Activated CD8-positive, alpha-beta memory T cell treated with anti-CD3 and anti-CD28 coated beads, Interleukin-2, amount 10 ng/mL, durations not matched to agents 7 days and 5 days (primary cell): ENCODE data around the gene SLC44A1. TPM values are rescaled to one million over a fixed set of nuclear protein-coding genes. Genes with fewer than 3 reads are reported as not detected.

Source experiments
- ATAC-seq: fragments of 150-1000 bp; cut with Tn5 transposase; one replicate; pipeline ENCODE4 v1.10.0; 2021; ENCODE audit warnings: moderate library complexity
- CTCF ChIA-PET: fragments of 350-600 bp; sonication (Branson Sonifier 250); formaldehyde crosslinking; loops from one replicate; lab custom pipeline; 2021; ENCODE audit warnings: antibody characterized with exemption; lab: Charles Lee
- DNase-seq: peaks from one replicate; pipeline ENCODE4 v3.0.0-alpha.2; 2020
- H3K27ac Mint-ChIP-seq: one replicate; pipeline ENCODE4 v1.8.0; 2021; ENCODE audit warnings: mild to moderate bottlenecking, mixed read lengths
- H3K27me3 Mint-ChIP-seq: one replicate; pipeline ENCODE4 v1.8.0; 2021; ENCODE audit warnings: mixed read lengths
- H3K36me3 Mint-ChIP-seq: one replicate; pipeline ENCODE4 v1.8.0; 2021; ENCODE audit warnings: mild to moderate bottlenecking, mixed read lengths
- H3K4me1 Mint-ChIP-seq: one replicate; pipeline ENCODE4 v1.8.0; 2021; ENCODE audit warnings: mixed read lengths
- H3K4me3 Mint-ChIP-seq: one replicate; pipeline ENCODE4 v1.8.0; 2021; ENCODE audit warnings: mild to moderate bottlenecking, moderate library complexity, mixed read lengths
- H3K9me3 Mint-ChIP-seq: one replicate; pipeline ENCODE4 v1.8.0; 2022; ENCODE audit warnings: low read depth, mixed read lengths
- total RNA-seq, 2 experiments: library from RNA; stranded (reverse); gene quantifications; one replicate each; pipeline ENCODE4 v1.2.3, GENCODE V29; 2021

Gene SLC44A1
- total RNA-seq, 2 experiments from 2014 or later = 4.9 to 10.3 TPM

GRCh38 chr9:105431424-105432246 is 187.2 kb downstream of the SLC44A1 start:
- ATAC-seq (no peak), DNase-seq (no peak)
- H3K27ac Mint-ChIP-seq = no peak overlapping the region
- H3K9me3 Mint-ChIP-seq = no peaks in the 10 kb centered on the region
- CTCF ChIA-PET = interaction anchor here (1.4 kb wide), 1 partner anchor 12 kb away, joined by 3 read pairs; no protein-coding TSS in a partner anchor
- H3K27me3 Mint-ChIP-seq = peaks cover 3% of the 10 kb centered on the region
- no peaks in the 10 kb centered on the region for H3K36me3 Mint-ChIP-seq
- H3K4me1 Mint-ChIP-seq = no peaks in the 10 kb centered on the region
- H3K4me3 Mint-ChIP-seq = no peak overlapping the region

- CTCF ChIA-PET = interaction anchor here (1.4 kb wide), 1 partner anchor 12 kb away, joined by 3 read pairs; no protein-coding TSS in a partner anchor
- ATAC-seq = no peak
Observed at GRCh38 chr9:105432247-105432842, 187.9 kb downstream of the SLC44A1 start.

GRCh38 chr9:105435453-105435852 is 191.0 kb downstream of the SLC44A1 start:
- H3K36me3 Mint-ChIP-seq = no peaks in the 10 kb centered on the region
- no peak overlapping the region for H3K27ac Mint-ChIP-seq
- CTCF ChIA-PET = no interaction called here
- no peaks in the 10 kb centered on the region for H3K4me1 Mint-ChIP-seq
- no peaks in the 10 kb centered on the region for H3K9me3 Mint-ChIP-seq
- peaks cover 2% of the 10 kb centered on the region for H3K27me3 Mint-ChIP-seq
- no peak overlapping the region for H3K4me3 Mint-ChIP-seq
- DNase-seq (no peak), ATAC-seq (no peak)

More at GRCh38 chr9:105432247-105432842, 187.9 kb downstream of the SLC44A1 start:
- no peaks in the 10 kb centered on the region for H3K9me3 Mint-ChIP-seq
- H3K36me3 Mint-ChIP-seq = no peaks in the 10 kb centered on the region
- peaks cover 3% of the 10 kb centered on the region for H3K27me3 Mint-ChIP-seq
- DNase-seq = no peak
- no peak overlapping the region for H3K4me3 Mint-ChIP-seq
- no peak overlapping the region for H3K27ac Mint-ChIP-seq
- no peaks in the 10 kb centered on the region for H3K4me1 Mint-ChIP-seq

- Mint-ChIP-seq H3K4me1 (no peaks in the 10 kb centered on the region), H3K36me3 (no peaks in the 10 kb centered on the region), H3K4me3 (no peak overlapping the region), H3K27me3 (peaks cover 2% of the 10 kb centered on the region), H3K27ac (no peak overlapping the region), H3K9me3 (no peaks in the 10 kb centered on the region)
- CTCF ChIA-PET = no interaction called here
- ATAC-seq = no peak
- no peak for DNase-seq
Observed at GRCh38 chr9:105436783-105437182, 192.3 kb downstream of the SLC44A1 start.

- CTCF ChIA-PET = interaction anchor here (0.6 kb wide), 1 partner anchor 20 kb away, joined by 3 read pairs; no protein-coding TSS in a partner anchor
- peaks cover 2% of the 10 kb centered on the region for H3K27me3 Mint-ChIP-seq
- no peak for DNase-seq
- ATAC-seq = no peak
- H3K4me3 Mint-ChIP-seq = no peak overlapping the region
- no peak overlapping the region for H3K27ac Mint-ChIP-seq
- no peaks in the 10 kb centered on the region for H3K4me1 Mint-ChIP-seq
- no peaks in the 10 kb centered on the region for H3K9me3 Mint-ChIP-seq
- no peaks in the 10 kb centered on the region for H3K36me3 Mint-ChIP-seq
Observed at GRCh38 chr9:105437704-105438103, 193.3 kb downstream of the SLC44A1 start.

- no peaks in the 10 kb centered on the region for H3K36me3 Mint-ChIP-seq
- DNase-seq (no peak), ATAC-seq (no peak)
- H3K4me3 Mint-ChIP-seq = no peak overlapping the region
- CTCF ChIA-PET = no interaction called here
- no peaks in the 10 kb centered on the region for H3K4me1 Mint-ChIP-seq
- H3K9me3 Mint-ChIP-seq = no peaks in the 10 kb centered on the region
- peaks cover 2% of the 10 kb centered on the region for H3K27me3 Mint-ChIP-seq
- no peak overlapping the region for H3K27ac Mint-ChIP-seq
Observed at GRCh38 chr9:105438141-105438806, 193.8 kb downstream of the SLC44A1 start.

GRCh38 chr9:105439428-105439827 is 195.0 kb downstream of the SLC44A1 start:
- CTCF ChIA-PET = no interaction called here
- Mint-ChIP-seq H3K27me3 (peaks cover 2% of the 10 kb centered on the region), H3K27ac (no peak overlapping the region), H3K4me1 (peaks cover 7% of the 10 kb centered on the region), H3K36me3 (no peaks in the 10 kb centered on the region), H3K4me3 (no peak overlapping the region), H3K9me3 (no peaks in the 10 kb centered on the region)
- DNase-seq = no peak
- ATAC-seq = no peak

GRCh38 chr9:105441616-105442160 is 197.2 kb downstream of the SLC44A1 start:
- no peaks in the 10 kb centered on the region for H3K36me3 Mint-ChIP-seq
- ATAC-seq (no peak), DNase-seq (no peak)
- H3K4me3 Mint-ChIP-seq = no peak overlapping the region
- peaks cover 2% of the 10 kb centered on the region for H3K27me3 Mint-ChIP-seq
- H3K9me3 Mint-ChIP-seq = no peaks in the 10 kb centered on the region
- H3K4me1 Mint-ChIP-seq = peaks cover 9% of the 10 kb centered on the region
- no peak overlapping the region for H3K27ac Mint-ChIP-seq
- CTCF ChIA-PET = no interaction called here

- Mint-ChIP-seq H3K4me3 (no peak overlapping the region), H3K9me3 (no peaks in the 10 kb centered on the region), H3K27me3 (peaks cover 2% of the 10 kb centered on the region), H3K27ac (no peak overlapping the region), H3K4me1 (peaks cover 13% of the 10 kb centered on the region), H3K36me3 (no peaks in the 10 kb centered on the region)
- DNase-seq = no peak
- no peak for ATAC-seq
- CTCF ChIA-PET = interaction anchor here (1.1 to 1.2 kb wide), 2 partner anchors 11 to 580 kb away, joined by 3 read pairs; no protein-coding TSS in a partner anchor
Observed at GRCh38 chr9:105443121-105443520, 198.7 kb downstream of the SLC44A1 start.

GRCh38 chr9:105444130-105444529 is 199.7 kb downstream of the SLC44A1 start:
- Mint-ChIP-seq H3K36me3 (no peaks in the 10 kb centered on the region), H3K9me3 (no peaks in the 10 kb centered on the region), H3K27ac (no peak overlapping the region), H3K4me3 (no peak overlapping the region), H3K4me1 (peaks cover 20% of the 10 kb centered on the region), H3K27me3 (peaks cover 2% of the 10 kb centered on the region)
- ATAC-seq (no peak), DNase-seq (no peak)
- CTCF ChIA-PET = interaction anchor here (0.6 to 1.2 kb wide), 3 partner anchors 12 to 581 kb away, joined by 3 read pairs; no protein-coding TSS in a partner anchor

GRCh38 chr9:105445203-105445881 is 200.9 kb downstream of the SLC44A1 start:
- Mint-ChIP-seq H3K36me3 (no peaks in the 10 kb centered on the region), H3K27me3 (no peaks in the 10 kb centered on the region), H3K27ac (no peak overlapping the region), H3K9me3 (no peaks in the 10 kb centered on the region), H3K4me1 (peaks cover 27% of the 10 kb centered on the region), H3K4me3 (no peak overlapping the region)
- CTCF ChIA-PET = no interaction called here
- DNase-seq (no peak), ATAC-seq (no peak)

- peaks cover 27% of the 10 kb centered on the region for H3K4me1 Mint-ChIP-seq
- H3K27ac Mint-ChIP-seq = peak overlapping the region; percentile 63
- H3K27me3 Mint-ChIP-seq = no peaks in the 10 kb centered on the region
- ATAC-seq (no peak), DNase-seq (no peak)
- H3K36me3 Mint-ChIP-seq = no peaks in the 10 kb centered on the region
- CTCF ChIA-PET = interaction anchor here (0.9 to 1.4 kb wide), 2 partner anchors 32 to 55 kb away, joined by 3 to 4 read pairs; no protein-coding TSS in a partner anchor
- no peaks in the 10 kb centered on the region for H3K9me3 Mint-ChIP-seq
- peak overlapping the region; percentile 86 for H3K4me3 Mint-ChIP-seq
Observed at GRCh38 chr9:105447386-105447813, 202.9 kb downstream of the SLC44A1 start.
